Measurements from ENCODE around the gene TBC1D16. TPM values are rescaled to one million over a fixed set of nuclear protein-coding genes. Genes with fewer than 3 reads are reported as not detected.
A peak's percentile ranks its signal among the peaks of the same experiment; 100 is the strongest.

The TBC1D16 gene
- total and polyA plus RNA-seq, 5 donors = 9.9 to 27.8 (median 21.0) TPM

DNA sequence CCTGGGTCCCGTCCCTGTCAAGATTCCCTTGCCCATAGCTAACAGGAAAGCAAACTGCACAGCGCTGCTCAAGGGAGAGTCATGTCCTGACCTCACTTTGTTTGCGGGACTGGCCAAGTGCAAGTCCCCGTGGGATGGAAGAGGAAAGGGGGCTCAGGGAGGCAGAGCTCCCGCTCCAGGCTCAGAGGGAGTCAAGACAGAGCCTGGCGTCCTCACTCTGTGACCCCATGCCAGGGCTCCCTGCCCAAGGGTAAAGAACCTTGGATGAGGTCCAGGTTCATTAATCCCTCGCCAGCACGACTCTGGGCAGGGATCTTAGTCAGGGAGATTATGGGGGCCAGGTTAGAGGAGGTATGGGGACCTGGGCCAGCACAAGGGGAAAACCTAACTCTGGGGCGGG is 145.0 kb downstream of the TBC1D16 start:
- intact Hi-C loops (cut with DNase I) = no loop called here
- Histone ChIP-seq H3K9me3 (ENCODE audit: control insufficient read depth, low read length) (no peaks in the 10 kb centered on the region), H3K4me1 (ENCODE audit: control insufficient read depth, insufficient read depth, low read length) (no peaks in the 10 kb centered on the region), H3K4me3 (ENCODE audit: low read length) (no peak overlapping the region), H3K27ac (ENCODE audit: low read length) (no peak overlapping the region), H3K27me3 (ENCODE audit: control insufficient read depth, insufficient read depth) (no peaks in the 10 kb centered on the region)
- no peak for DNase-seq
- WGBS = 34% methylated on average over 9 of the region's 9 CpGs
- ATAC-seq = peak in 1 of 2 donors; percentile 20

DNA sequence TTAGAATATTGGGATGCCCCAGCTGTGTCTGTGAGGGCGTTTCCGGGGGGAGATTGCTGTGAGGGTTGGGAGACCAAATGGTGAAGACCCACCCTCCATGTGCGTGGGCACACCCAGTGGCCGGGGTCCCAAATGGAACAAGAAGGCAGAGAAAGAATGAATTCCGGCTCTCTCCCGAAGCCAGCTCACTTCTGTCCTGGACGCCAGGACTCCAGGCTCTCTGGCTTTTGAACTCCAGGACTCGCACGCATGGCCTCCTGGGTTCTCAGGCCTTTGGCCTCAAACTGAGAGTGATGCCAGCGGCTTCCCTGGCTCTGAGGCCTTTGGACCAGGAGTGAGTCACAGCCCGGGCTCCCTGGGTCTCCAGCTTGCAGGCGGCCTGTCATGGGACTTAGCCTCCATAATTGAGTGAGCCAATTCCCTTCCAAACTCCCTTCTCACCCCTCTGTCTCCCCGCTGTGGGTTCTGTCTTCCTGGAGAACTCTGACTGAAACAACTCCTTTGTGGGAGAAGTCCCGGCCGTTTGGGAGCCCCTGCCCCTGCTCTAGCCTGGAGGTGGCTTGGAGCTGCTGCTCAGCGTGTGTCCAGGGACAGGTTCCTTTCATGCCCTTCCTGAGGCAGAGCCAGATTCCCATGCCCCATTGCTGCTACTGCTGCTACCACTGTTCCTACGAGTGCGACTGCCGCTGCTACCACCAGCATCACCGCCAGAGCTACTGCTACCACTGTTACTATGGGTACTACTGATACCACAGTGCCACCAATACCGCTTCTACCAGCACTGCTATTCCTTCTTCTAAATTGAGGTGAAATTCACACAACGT is 146.6 kb downstream of the TBC1D16 start:
- ATAC-seq (no peak), DNase-seq (no peak)
- no peaks in the 10 kb centered on the region for H3K9me3 ChIP-seq (ENCODE audit: control insufficient read depth, low read length)
- WGBS = 85% methylated on average over 22 of the region's 22 CpGs
- no peaks in the 10 kb centered on the region for H3K27me3 ChIP-seq (ENCODE audit: control insufficient read depth, insufficient read depth)
- H3K4me3 ChIP-seq (ENCODE audit: low read length) = no peak overlapping the region
- no peaks in the 10 kb centered on the region for H3K4me1 ChIP-seq (ENCODE audit: control insufficient read depth, insufficient read depth, low read length)
- intact Hi-C loops (cut with DNase I) = no loop called here
- H3K27ac ChIP-seq (ENCODE audit: low read length) = no peak overlapping the region

DNA sequence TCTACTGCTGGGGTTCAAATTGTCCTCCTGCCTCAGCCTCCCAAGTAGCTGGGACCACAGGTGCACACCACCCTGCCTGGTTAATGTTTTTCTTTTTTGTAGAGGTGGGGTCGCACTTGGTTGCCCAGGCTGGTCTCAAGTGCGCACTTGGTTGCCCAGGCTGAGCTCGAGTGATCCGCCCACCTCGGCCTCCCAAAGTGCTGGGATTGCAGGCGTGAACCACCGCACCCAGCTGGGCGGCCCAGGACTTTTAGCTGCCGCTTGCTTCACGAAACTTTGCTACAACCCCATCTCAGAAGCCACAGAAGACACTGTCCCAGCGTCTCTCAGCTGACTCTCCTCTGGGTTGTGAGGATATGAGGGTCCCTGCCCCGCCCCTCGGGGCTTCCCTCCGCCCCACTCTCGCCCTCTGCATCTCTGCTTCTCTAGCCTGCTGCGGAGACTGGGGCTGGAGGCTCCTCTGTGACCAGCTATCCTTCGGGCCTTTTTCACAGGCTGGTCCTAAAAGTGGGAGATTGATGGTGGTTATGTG is 147.6 kb downstream of the TBC1D16 start:
- DNase-seq (no peak), ATAC-seq (no peak)
- no peaks in the 10 kb centered on the region for H3K27me3 ChIP-seq (ENCODE audit: control insufficient read depth, insufficient read depth)
- no peak overlapping the region for H3K27ac ChIP-seq (ENCODE audit: low read length)
- intact Hi-C loops (cut with DNase I) = no loop called here
- no peak overlapping the region for H3K4me3 ChIP-seq (ENCODE audit: low read length)
- no peaks in the 10 kb centered on the region for H3K4me1 ChIP-seq (ENCODE audit: control insufficient read depth, insufficient read depth, low read length)
- no peaks in the 10 kb centered on the region for H3K9me3 ChIP-seq (ENCODE audit: control insufficient read depth, low read length)
- whole genome bisulfite sequencing = 87% methylated on average over 17 of the region's 17 CpGs

DNA sequence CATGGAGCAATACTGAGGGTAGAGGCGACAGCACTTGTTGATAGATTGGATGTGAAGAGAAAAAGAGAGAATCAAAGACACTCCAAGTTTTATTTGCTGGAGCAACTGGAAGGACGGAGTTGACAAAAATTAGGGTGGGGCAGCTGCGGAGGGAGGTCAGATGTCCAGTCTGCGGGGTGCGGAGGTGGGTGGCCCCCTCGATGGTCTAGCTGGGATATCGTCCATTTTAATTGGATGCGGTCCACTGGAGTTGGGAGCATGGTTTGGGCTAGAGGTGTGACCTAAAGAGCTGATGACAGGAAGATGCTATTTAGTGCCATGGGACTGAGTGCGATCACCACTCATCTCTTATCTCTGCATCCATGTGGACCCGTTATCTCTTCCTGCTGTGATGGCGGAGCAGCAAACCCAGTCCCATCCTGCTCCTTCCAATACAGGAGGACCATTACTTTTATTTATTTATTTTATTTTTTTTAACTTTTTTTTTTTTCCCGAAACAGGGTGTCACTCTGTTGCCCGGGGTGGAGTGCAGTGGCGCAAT is 148.2 kb downstream of the TBC1D16 start:
- Histone ChIP-seq H3K27me3 (ENCODE audit: control insufficient read depth, insufficient read depth) (no peaks in the 10 kb centered on the region), H3K9me3 (ENCODE audit: control insufficient read depth, low read length) (no peaks in the 10 kb centered on the region)
- intact Hi-C loops (cut with DNase I) = no loop called here

DNA sequence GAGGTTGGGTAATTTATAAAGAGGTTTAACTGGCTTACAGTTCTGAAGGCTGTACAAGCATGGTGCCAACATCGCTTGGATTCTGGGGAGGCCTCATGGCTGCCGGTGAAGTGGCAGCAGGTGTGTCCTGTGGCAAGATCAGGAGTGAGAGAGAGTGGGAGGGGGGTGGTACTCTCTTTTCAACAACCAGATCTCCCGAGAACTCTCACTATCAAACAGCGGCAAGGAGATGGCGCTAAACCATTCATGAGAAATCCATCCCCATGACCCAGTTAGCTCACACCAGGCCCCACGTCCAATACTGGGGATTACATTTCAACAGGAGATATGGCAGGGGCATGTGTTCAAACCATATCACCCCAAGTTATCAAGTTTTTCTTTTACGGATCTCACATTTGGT is 152.5 kb downstream of the TBC1D16 start:
- Histone ChIP-seq H3K27ac (ENCODE audit: low read length) (no peak overlapping the region), H3K4me3 (ENCODE audit: low read length) (no peak overlapping the region), H3K9me3 (ENCODE audit: control insufficient read depth, low read length) (no peaks in the 10 kb centered on the region), H3K27me3 (ENCODE audit: control insufficient read depth, insufficient read depth) (no peaks in the 10 kb centered on the region), H3K4me1 (ENCODE audit: control insufficient read depth, insufficient read depth, low read length) (no peaks in the 10 kb centered on the region)
- intact Hi-C loops (cut with DNase I) = no loop called here
- ATAC-seq (no peak), DNase-seq (no peak)
- WGBS = 68% methylated on average over 7 of the region's 7 CpGs

More for the DNA sequence above, 148.2 kb downstream of the TBC1D16 start:
- H3K27ac ChIP-seq (ENCODE audit: low read length) = no peak overlapping the region
- DNase-seq (no peak), ATAC-seq (no peak)
- 49% methylated on average over 14 of the region's 14 CpGs for WGBS
- no peak overlapping the region for H3K4me3 ChIP-seq (ENCODE audit: low read length)
- H3K4me1 ChIP-seq (ENCODE audit: control insufficient read depth, insufficient read depth, low read length) = no peaks in the 10 kb centered on the region

Other genes starting within 250 kb of the TBC1D16 start
- 1 to 10 TPM; 2.4 to 7.3 (median 5.5) TPM for gene CBX8, start 238.8 kb downstream of the TBC1D16 start, total RNA-seq
- 3.8 TPM for gene CBX8, start 238.8 kb downstream of the TBC1D16 start, polyA plus RNA-seq
- 10 to 100 TPM; 26.9 to 32.6 (median 30.3) TPM for gene CBX4, start 196.4 kb downstream of the TBC1D16 start, total RNA-seq
- 19.8 TPM for gene CBX4, start 196.4 kb downstream of the TBC1D16 start, polyA plus RNA-seq
- gene CCDC40, start 770 bp upstream of the TBC1D16 start, total RNA-seq = 1 to 10 TPM; 6.9 to 10.0 (median 7.9) TPM
- 4.9 TPM for gene CCDC40, start 770 bp upstream of the TBC1D16 start, polyA plus RNA-seq
- gene GAA, start 65.7 kb upstream of the TBC1D16 start, total RNA-seq = 10 to 100 TPM; 36.3 to 51.3 (median 45.2) TPM
- 37.5 TPM for gene GAA, start 65.7 kb upstream of the TBC1D16 start, polyA plus RNA-seq
- gene EIF4A3, start 111.3 kb upstream of the TBC1D16 start, total RNA-seq = 10 to 100 TPM; 37.6 to 42.2 (median 38.4) TPM
- gene EIF4A3, start 111.3 kb upstream of the TBC1D16 start, polyA plus RNA-seq = 30.5 TPM
- under 1 TPM in 2 of 4 donors, not detected in 2; 0.14 to 0.20 TPM for gene CARD14, start 134.2 kb upstream of the TBC1D16 start, total RNA-seq
- 0.05 TPM for gene CARD14, start 134.2 kb upstream of the TBC1D16 start, polyA plus RNA-seq
- 10 to 100 TPM; 16.6 to 23.4 (median 19.9) TPM for gene SGSH, start 184.5 kb upstream of the TBC1D16 start, total RNA-seq
- gene SGSH, start 184.5 kb upstream of the TBC1D16 start, polyA plus RNA-seq = 13.0 TPM
- gene SLC26A11, start 184.6 kb upstream of the TBC1D16 start, total RNA-seq = 1 to 10 TPM; 5.3 to 7.8 (median 6.8) TPM
- 4.4 TPM for gene SLC26A11, start 184.6 kb upstream of the TBC1D16 start, polyA plus RNA-seq
- gene RNF213, start 225.0 kb upstream of the TBC1D16 start, total RNA-seq = 10 to 100 TPM; 36.3 to 49.7 (median 43.9) TPM
- gene RNF213, start 225.0 kb upstream of the TBC1D16 start, polyA plus RNA-seq = 28.7 TPM